ENCODE data around the gene ADIG.

DNA sequence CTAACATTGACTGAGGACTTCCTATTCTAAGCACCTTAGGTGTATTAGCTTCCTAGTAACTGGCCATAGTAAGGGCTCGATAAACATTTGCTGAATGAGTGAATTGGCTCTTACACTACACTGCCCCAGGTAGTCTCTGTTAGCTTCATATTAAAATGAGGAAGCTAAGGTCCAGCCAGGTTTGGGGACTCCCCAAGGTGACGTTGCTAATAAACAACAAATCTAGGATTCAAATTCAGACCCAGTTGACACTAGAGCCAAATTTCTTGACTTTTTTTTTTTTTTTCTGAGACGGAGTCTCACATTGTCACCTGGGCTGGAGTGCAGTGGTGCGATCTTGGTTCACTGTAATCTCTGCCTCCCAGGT is 36.8 kb downstream of the ADIG start:
- TF ChIP-seq, protein P1, sequence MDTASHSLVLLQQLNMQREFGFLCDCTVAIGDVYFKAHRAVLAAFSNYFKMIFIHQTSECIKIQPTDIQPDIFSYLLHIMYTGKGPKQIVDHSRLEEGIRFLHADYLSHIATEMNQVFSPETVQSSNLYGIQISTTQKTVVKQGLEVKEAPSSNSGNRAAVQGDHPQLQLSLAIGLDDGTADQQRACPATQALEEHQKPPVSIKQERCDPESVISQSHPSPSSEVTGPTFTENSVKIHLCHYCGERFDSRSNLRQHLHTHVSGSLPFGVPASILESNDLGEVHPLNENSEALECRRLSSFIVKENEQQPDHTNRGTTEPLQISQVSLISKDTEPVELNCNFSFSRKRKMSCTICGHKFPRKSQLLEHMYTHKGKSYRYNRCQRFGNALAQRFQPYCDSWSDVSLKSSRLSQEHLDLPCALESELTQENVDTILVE (CRISPR knock-in tag; IDR thresholded peaks at IDR 0.05), result no peak
- TF ChIP-seq, protein P2, sequence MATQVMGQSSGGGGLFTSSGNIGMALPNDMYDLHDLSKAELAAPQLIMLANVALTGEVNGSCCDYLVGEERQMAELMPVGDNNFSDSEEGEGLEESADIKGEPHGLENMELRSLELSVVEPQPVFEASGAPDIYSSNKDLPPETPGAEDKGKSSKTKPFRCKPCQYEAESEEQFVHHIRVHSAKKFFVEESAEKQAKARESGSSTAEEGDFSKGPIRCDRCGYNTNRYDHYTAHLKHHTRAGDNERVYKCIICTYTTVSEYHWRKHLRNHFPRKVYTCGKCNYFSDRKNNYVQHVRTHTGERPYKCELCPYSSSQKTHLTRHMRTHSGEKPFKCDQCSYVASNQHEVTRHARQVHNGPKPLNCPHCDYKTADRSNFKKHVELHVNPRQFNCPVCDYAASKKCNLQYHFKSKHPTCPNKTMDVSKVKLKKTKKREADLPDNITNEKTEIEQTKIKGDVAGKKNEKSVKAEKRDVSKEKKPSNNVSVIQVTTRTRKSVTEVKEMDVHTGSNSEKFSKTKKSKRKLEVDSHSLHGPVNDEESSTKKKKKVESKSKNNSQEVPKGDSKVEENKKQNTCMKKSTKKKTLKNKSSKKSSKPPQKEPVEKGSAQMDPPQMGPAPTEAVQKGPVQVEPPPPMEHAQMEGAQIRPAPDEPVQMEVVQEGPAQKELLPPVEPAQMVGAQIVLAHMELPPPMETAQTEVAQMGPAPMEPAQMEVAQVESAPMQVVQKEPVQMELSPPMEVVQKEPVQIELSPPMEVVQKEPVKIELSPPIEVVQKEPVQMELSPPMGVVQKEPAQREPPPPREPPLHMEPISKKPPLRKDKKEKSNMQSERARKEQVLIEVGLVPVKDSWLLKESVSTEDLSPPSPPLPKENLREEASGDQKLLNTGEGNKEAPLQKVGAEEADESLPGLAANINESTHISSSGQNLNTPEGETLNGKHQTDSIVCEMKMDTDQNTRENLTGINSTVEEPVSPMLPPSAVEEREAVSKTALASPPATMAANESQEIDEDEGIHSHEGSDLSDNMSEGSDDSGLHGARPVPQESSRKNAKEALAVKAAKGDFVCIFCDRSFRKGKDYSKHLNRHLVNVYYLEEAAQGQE (IDR thresholded peaks at IDR 0.05; ENCODE audit: borderline replicate concordance in 1 of 2, low read depth in 1 of 2, low read length in 2 of 2), result no peak

Data from HepG2 (cell line).